ENCODE results near the gene HAL. TPM values are rescaled to one million over a fixed set of nuclear protein-coding genes. Genes with fewer than 3 reads are reported as not detected.

Gene HAL
- total and polyA plus RNA-seq, 2 of the 13 experiments (the other 11 are each of a cell fraction or from before 2014, with no cell fraction given): 0.89 to 37.8 TPM

GRCh38 chr12:95959107-95959506, 37.0 kb downstream of the HAL start (continued):
- TF ChIP-seq ESRRA (CRISPR knock-in tag; IDR thresholded peaks at IDR 0.05; ENCODE audit: low read depth): no peak
- TF ChIP-seq RAD21 (CRISPR knock-in tag; IDR thresholded peaks at IDR 0.05): peak; percentile 75; the same call in 1 of the 2 replicates
- no peak for TF ChIP-seq FOXA1 (IDR thresholded peaks at IDR 0.05)
- no peak for TF ChIP-seq FOXA1 (CRISPR knock-in tag; IDR thresholded peaks at IDR 0.05)

GRCh38 chr12:95956557-95957145, 39.5 kb downstream of the HAL start:
- H3K9me3 ChIP-seq (ENCODE audit: low read length): no peaks in the 10 kb centered on the region
- WGBS (ENCODE audit: low lambda C conversion rate): 99% methylated on average over 24 of the region's 27 CpGs
- peaks cover 47% of the 10 kb centered on the region for H3K4me1 ChIP-seq (ENCODE audit: insufficient read depth, low read length)
- POLR2A ChIA-PET: interaction anchor here (1.7 to 3.9 kb wide), 2 partner anchors 9 to 14 kb away, joined by 5 to 41 read pairs; partner anchors contain the start of genes AMDHD1 and CCDC38
- H4K20me1 ChIP-seq (ENCODE audit: insufficient read depth, low read length): no peaks in the 10 kb centered on the region
- CTCF ChIA-PET (ENCODE audit: low intra/inter-chr PET ratio, low total read pairs): no interaction called here
- no peak overlapping the region for H3K4me2 ChIP-seq (ENCODE audit: low read depth, low read length)
- H3K9ac ChIP-seq (ENCODE audit: insufficient read depth, low read depth, low read length): no peak overlapping the region
- H3K27me3 ChIP-seq (ENCODE audit: control insufficient read depth in 1 of 2, insufficient read depth in 2 of 2, low read length in 2 of 2): no peaks in the 10 kb centered on the region
- H3K36me3 ChIP-seq (replicated peaks in 1 of 2; ENCODE audit: control insufficient read depth in 1 of 2, insufficient read depth in 2 of 2, low read length in 2 of 2): peaks cover 0 to 1% of the 10 kb centered on the region in 2 experiments; a peak in 2 of 5 replicates
- no peak; the same call in 2 of the 3 replicates for ATAC-seq
- H3K79me2 ChIP-seq (ENCODE audit: insufficient read depth, low read length): no peaks in the 10 kb centered on the region
- H3K27ac ChIP-seq (ENCODE audit: extremely low read length, insufficient read depth, low read length): no peak overlapping the region
- no peak overlapping the region for H3K4me3 ChIP-seq (replicated peaks in 1 of 3; ENCODE audit: insufficient read depth in 1 of 3, low read depth in 2 of 3, low read length in 3 of 3)
- no peak for DNase-seq (ENCODE audit: low spot score)
- in situ Hi-C loops (cut with HindIII; ENCODE audit: extremely low pct_ligation_motif_present, low pct_unique_long_range_greater_than_20kb): no loop called here
- no peak for FAIRE-seq
- BruUV-seq (replicated peaks): no TSS peak
- intact Hi-C loops (cut with micrococcal nuclease; ENCODE audit: unreplicated experiment): loop anchor here (5.0 to 10.0 kb wide), 2 partner anchors 41 to 132 kb away; partner anchors contain the start of gene HAL
- H2AFZ ChIP-seq (ENCODE audit: low read length): no peak overlapping the region
- no peak for TF ChIP-seq THAP9 (CRISPR knock-in tag; IDR thresholded peaks at IDR 0.05; ENCODE audit: borderline replicate concordance)
- TF ChIP-seq ZNF383 (CRISPR knock-in tag; IDR thresholded peaks at IDR 0.05; ENCODE audit: borderline replicate concordance): no peak
- TF ChIP-seq ZNF720 (CRISPR knock-in tag; IDR thresholded peaks at IDR 0.05): no peak
- no peak for TF ChIP-seq TFDP1 (CRISPR knock-in tag; IDR thresholded peaks at IDR 0.05; ENCODE audit: borderline replicate concordance)
- TF ChIP-seq ZBTB38 (CRISPR knock-in tag; IDR thresholded peaks at IDR 0.05): peak; percentile 38; the same call in 1 of the 2 replicates
- TF ChIP-seq KAT7 (CRISPR knock-in tag; IDR thresholded peaks at IDR 0.05; ENCODE audit: borderline replicate concordance): no peak
- no peak for TF ChIP-seq ZNF784 (CRISPR knock-in tag; IDR thresholded peaks at IDR 0.05; ENCODE audit: borderline replicate concordance)
- TF ChIP-seq ZNF687 (CRISPR knock-in tag; IDR thresholded peaks at IDR 0.05): peak; percentile 47
- TF ChIP-seq AGO2 (optimal IDR thresholded peaks at IDR 0.05; ENCODE audit: low read depth, low read length): peak; percentile 21
